Activated CD4-positive, alpha-beta T cell treated with anti-CD3 and anti-CD28 coated beads for 48 hours (primary cell): ENCODE data around the gene ASIC3.
A peak's percentile ranks its signal among the peaks of the same experiment; 100 is the strongest.

Source experiments
- DNase-seq: peaks from one replicate; pipeline ENCODE4 v3.0.0-alpha.2; 2020

The ASIC3 gene

GRCh38 chr7:151057989-151058780, 9.9 kb downstream of the ASIC3 start:
- peak; percentile 98 for DNase-seq

GRCh38 chr7:151058781-151059366, 10.5 kb downstream of the ASIC3 start:
- peak; percentile 30 for DNase-seq

- peak; percentile 71 for DNase-seq
These were observed 11.2 kb downstream of the ASIC3 start, which contains the start of gene SLC4A2 for GRCh38 chr7:151059367-151060112. TSS of gene SLC4A2 (plus strand) at chr7:151059589. CDS start at chr7:151061988, 2,399 bp downstream.

GRCh38 chr7:151060113-151060415, 11.7 kb downstream of the ASIC3 start:
- DNase-seq: no peak

- DNase-seq: peak; percentile 29
These were observed 12.3 kb downstream of the ASIC3 start for GRCh38 chr7:151060416-151061212.

- DNase-seq: no peak
These were observed 13.1 kb downstream of the ASIC3 start for GRCh38 chr7:151061213-151062110.

- DNase-seq: no peak
These were observed 13.7 kb downstream of the ASIC3 start for GRCh38 chr7:151062111-151062398.

- DNase-seq: no peak
These were observed 14.3 kb downstream of the ASIC3 start for GRCh38 chr7:151062399-151063211.

GRCh38 chr7:151063212-151063561, 14.9 kb downstream of the ASIC3 start:
- no peak for DNase-seq

- DNase-seq: no peak
These were observed 16.1 kb downstream of the ASIC3 start for GRCh38 chr7:151064454-151064853.

- no peak for DNase-seq
These were observed 16.7 kb downstream of the ASIC3 start for GRCh38 chr7:151064993-151065392.

- DNase-seq: no peak
These were observed 17.2 kb downstream of the ASIC3 start for GRCh38 chr7:151065516-151065915.

- no peak for DNase-seq
These were observed 18.1 kb downstream of the ASIC3 start for GRCh38 chr7:151066273-151066974.

GRCh38 chr7:151068069-151068773, 19.9 kb downstream of the ASIC3 start:
- DNase-seq: no peak

- no peak for DNase-seq
These were observed 21.7 kb downstream of the ASIC3 start for GRCh38 chr7:151069841-151070573.

GRCh38 chr7:151070574-151070960, 22.2 kb downstream of the ASIC3 start:
- DNase-seq: no peak

- no peak for DNase-seq
These were observed 22.9 kb downstream of the ASIC3 start for GRCh38 chr7:151071032-151071866.

- no peak for DNase-seq
These were observed 25.7 kb downstream of the ASIC3 start for GRCh38 chr7:151073990-151074389.
